Esophagus muscularis mucosa (tissue), 4 donors: ENCODE measurements around the gene ACOD1.

ENCODE experiments used
- EP300 ChIP-seq: sonication (generic); formaldehyde crosslinking; IDR thresholded peaks from one replicate; pipeline ENCODE4 v1.6.1; 2017; ENCODE audit warnings: antibody characterized with exemption
- POLR2A ChIP-seq: fragments of 450-650 bp; IDR thresholded peaks from one replicate; pipeline ENCODE4 v1.6.1; 2017; ENCODE audit warnings: antibody characterized with exemption, moderate library complexity, mild to moderate bottlenecking, low read depth
- TF ChIP-seq, protein P1 (sequence below), 3 experiments: fragments of 200-600 bp in 2 of 3; fragments of 450-650 bp in 1 of 3; sonication (generic) in 2 of 3; IDR thresholded peaks; one replicate each; pipeline ENCODE4 v1.5.1; 2017 to 2019; ENCODE audit warnings: antibody characterized with exemption in 3 of 3, mild to moderate bottlenecking in 2 of 3, moderate library complexity in 1 of 3

DNA sequence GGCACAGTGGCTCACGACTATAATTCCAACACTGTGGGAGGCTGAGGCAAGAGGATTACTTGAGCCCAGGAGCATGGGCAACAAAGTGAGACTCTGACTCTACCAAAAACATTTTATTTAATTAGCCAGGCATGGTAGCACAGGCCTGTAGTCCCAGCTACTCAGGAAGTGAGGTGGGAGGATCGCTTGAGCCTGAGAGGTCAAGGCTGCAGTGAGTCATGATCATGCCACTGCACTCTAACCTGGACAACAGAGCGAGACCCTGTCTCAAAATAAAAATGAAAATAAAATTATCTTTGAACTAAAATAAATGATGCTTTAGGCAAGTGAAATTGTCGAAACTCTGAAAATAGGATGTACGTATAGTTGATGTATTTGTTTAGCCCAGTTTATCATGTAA lies 35.4 kb downstream of the ACOD1 start:
- TF ChIP-seq EP300: no peak
- TF ChIP-seq POLR2A: no peak
- TF ChIP-seq, protein P1, sequence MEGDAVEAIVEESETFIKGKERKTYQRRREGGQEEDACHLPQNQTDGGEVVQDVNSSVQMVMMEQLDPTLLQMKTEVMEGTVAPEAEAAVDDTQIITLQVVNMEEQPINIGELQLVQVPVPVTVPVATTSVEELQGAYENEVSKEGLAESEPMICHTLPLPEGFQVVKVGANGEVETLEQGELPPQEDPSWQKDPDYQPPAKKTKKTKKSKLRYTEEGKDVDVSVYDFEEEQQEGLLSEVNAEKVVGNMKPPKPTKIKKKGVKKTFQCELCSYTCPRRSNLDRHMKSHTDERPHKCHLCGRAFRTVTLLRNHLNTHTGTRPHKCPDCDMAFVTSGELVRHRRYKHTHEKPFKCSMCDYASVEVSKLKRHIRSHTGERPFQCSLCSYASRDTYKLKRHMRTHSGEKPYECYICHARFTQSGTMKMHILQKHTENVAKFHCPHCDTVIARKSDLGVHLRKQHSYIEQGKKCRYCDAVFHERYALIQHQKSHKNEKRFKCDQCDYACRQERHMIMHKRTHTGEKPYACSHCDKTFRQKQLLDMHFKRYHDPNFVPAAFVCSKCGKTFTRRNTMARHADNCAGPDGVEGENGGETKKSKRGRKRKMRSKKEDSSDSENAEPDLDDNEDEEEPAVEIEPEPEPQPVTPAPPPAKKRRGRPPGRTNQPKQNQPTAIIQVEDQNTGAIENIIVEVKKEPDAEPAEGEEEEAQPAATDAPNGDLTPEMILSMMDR (IDR thresholded peaks at IDR 0.05): no peak
